PC-9 (cell line): ENCODE results near the gene RSPRY1. TPM values are rescaled to one million over a fixed set of nuclear protein-coding genes. Genes with fewer than 3 reads are reported as not detected.

Source experiments
- BruUV-seq: library from RNA; stranded (reverse); fragments of 400-500 nt; replicated peaks from 2 replicates; lab custom pipeline; 2021; lab: Mats Ljungman, UMichigan
- CTCF ChIA-PET: fragments of 300-600 bp; sonication (Branson Sonifier 250); formaldehyde crosslinking; loops from one replicate; lab custom pipeline; 2022; ENCODE audit warnings: antibody characterized with exemption; lab: Charles Lee
- POLR2A ChIA-PET: fragments of 300-600 bp; sonication (Branson Sonifier 250); formaldehyde crosslinking; loops from one replicate; lab custom pipeline; 2022; ENCODE audit warnings: antibody characterized with exemption; ENCODE audit not compliant: unreplicated experiment; lab: Charles Lee
- DNase-seq, 2 experiments: peaks; one replicate each; pipeline versions ENCODE4 v3.0.0 to v3.0.0-alpha.2; 2015 to 2022; ENCODE audit warnings: mixed read lengths in 1 of 2
- H2AFZ ChIP-seq: fragments of 200-600 bp; sonication (generic); 2 replicates; pipeline ENCODE4 v1.8.1; 2017; ENCODE audit warnings: antibody characterized with exemption
- H3F3A ChIP-seq: fragments of 200-600 bp; sonication (generic); 2 replicates; pipeline ENCODE4 v1.8.1; 2017; ENCODE audit warnings: antibody characterized with exemption, mild to moderate bottlenecking, low read depth; ENCODE audit not compliant: insufficient read depth
- H3K27ac ChIP-seq: fragments of 200-600 bp; sonication (generic); 2 replicates; pipeline ENCODE4 v1.6.1; 2016; ENCODE audit warnings: mixed run types
- H3K27me3 ChIP-seq: fragments of 200-600 bp; sonication (generic); 2 replicates; pipeline ENCODE4 v1.6.1; 2016; ENCODE audit warnings: low read depth, mixed run types; ENCODE audit not compliant: insufficient read depth
- H3K36me3 ChIP-seq: fragments of 200-600 bp; sonication (generic); 2 replicates; pipeline ENCODE4 v1.6.1; 2016; ENCODE audit warnings: low read depth, mixed run types
- H3K4me1 ChIP-seq: fragments of 200-600 bp; sonication (generic); replicated peaks from 2 replicates; pipeline ENCODE4 v1.6.1; 2016; ENCODE audit warnings: mixed run types; ENCODE audit not compliant: insufficient read depth
- H3K4me2 ChIP-seq: fragments of 200-600 bp; sonication (generic); 2 replicates; pipeline ENCODE4 v1.6.1; 2017; ENCODE audit warnings: mixed run types
- H3K4me3 ChIP-seq: fragments of 200-600 bp; sonication (generic); 2 replicates; pipeline ENCODE4 v1.6.1; 2016; ENCODE audit warnings: mixed run types
- H3K79me2 ChIP-seq: fragments of 200-600 bp; sonication (generic); 2 replicates; pipeline ENCODE4 v1.6.1; 2017; ENCODE audit warnings: low read depth, mixed run types
- H3K9me2 ChIP-seq: fragments of 200-600 bp; sonication (generic); 2 replicates; pipeline ENCODE4 v1.8.1; 2017; ENCODE audit warnings: mild to moderate bottlenecking; ENCODE audit not compliant: insufficient read depth
- H3K9me3 ChIP-seq: fragments of 200-600 bp; sonication (generic); 2 replicates; pipeline ENCODE4 v1.8.1; 2016; ENCODE audit warnings: low read depth; ENCODE audit not compliant: insufficient read depth
- H4K20me1 ChIP-seq: fragments of 200-600 bp; sonication (generic); 2 replicates; pipeline ENCODE4 v1.8.1; 2017; ENCODE audit not compliant: insufficient read depth
- EZH2 ChIP-seq: fragments of 200-600 bp; sonication (generic); IDR thresholded peaks from 2 replicates; pipeline ENCODE4 v1.8.0; 2017; ENCODE audit warnings: antibody characterized with exemption, low read depth
- intact Hi-C: fragments of 100-400 bp; cut with micrococcal nuclease; formaldehyde crosslinking; loops from one replicate; pipeline ENCODE4 v1.10.0; 2022; ENCODE audit not compliant: unreplicated experiment
- total RNA-seq: library from RNA; stranded (reverse); gene quantifications from 2 replicates; pipeline ENCODE4 v1.2.3, GENCODE V29; 2021
- TF ChIP-seq, protein P1 (sequence below): fragments of 200-600 bp; sonication (generic); conservative IDR thresholded peaks from 2 replicates; pipeline ENCODE4 v1.6.1; 2017; ENCODE audit warnings: mixed run types, antibody characterized with exemption, mild to moderate bottlenecking, moderate library complexity

The RSPRY1 gene
- total RNA-seq, 1 experiment from 2014 or later, result 26.3 TPM

DNA sequence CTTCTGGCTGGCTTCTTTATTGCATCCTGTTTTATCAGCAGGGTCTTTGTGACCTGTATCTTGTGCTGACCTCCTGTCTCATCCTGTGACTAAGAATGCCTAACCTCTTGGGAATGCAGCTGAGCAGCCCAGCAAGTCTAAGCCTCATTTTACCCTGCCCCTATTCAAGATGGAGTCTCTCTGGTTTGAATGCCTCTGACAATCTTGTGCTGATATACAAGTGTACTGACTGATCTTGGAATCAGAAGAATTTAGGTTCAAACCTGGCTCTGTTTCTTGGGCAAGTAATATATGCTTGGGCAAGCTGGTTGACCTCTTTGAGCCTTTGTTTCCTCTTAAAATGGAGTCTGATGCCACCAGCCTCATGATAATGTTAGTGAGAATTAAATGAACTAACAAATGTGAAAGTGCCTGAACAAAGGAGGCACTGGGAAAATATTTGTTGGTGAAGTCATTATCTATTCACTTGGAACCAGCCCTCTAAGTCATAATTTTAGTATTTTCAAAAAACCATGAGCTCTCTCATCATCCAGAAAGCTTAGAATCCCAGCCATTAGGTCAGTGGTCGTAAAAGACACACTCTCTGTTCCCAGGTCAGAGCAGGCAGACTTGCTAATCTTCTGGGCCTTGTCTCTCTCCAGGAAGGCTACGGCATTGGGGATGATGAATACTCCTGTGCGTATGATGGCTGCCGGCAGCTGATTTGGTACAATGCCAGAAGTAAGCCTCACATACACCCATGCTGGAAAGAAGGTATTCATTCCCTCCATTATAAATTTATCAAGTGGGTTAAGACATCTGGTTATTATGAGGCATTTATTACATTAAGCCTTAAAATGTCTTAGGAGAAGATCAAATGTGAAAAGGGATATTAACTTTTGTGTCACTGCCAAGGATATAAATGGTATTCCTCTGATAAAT is 40.8 kb downstream of the RSPRY1 start:
- no peaks in the 10 kb centered on the region for H3K79me2 ChIP-seq
- 0 out of 2 replicates have a peak, but pooled peaks cover 4% of the 10 kb centered on the region for H3F3A ChIP-seq
- no peaks in the 10 kb centered on the region for H3K9me3 ChIP-seq
- intact Hi-C loops, result no loop called here
- H3K4me3 ChIP-seq, result no peak overlapping the region
- H3K27me3 ChIP-seq, result no peaks in the 10 kb centered on the region
- no peaks in the 10 kb centered on the region for H3K9me2 ChIP-seq
- TF ChIP-seq EZH2, result no peak
- TF ChIP-seq, protein P1, sequence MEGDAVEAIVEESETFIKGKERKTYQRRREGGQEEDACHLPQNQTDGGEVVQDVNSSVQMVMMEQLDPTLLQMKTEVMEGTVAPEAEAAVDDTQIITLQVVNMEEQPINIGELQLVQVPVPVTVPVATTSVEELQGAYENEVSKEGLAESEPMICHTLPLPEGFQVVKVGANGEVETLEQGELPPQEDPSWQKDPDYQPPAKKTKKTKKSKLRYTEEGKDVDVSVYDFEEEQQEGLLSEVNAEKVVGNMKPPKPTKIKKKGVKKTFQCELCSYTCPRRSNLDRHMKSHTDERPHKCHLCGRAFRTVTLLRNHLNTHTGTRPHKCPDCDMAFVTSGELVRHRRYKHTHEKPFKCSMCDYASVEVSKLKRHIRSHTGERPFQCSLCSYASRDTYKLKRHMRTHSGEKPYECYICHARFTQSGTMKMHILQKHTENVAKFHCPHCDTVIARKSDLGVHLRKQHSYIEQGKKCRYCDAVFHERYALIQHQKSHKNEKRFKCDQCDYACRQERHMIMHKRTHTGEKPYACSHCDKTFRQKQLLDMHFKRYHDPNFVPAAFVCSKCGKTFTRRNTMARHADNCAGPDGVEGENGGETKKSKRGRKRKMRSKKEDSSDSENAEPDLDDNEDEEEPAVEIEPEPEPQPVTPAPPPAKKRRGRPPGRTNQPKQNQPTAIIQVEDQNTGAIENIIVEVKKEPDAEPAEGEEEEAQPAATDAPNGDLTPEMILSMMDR, result no peak
- H3K4me2 ChIP-seq, result no peak overlapping the region
- no peak overlapping the region for H2AFZ ChIP-seq
- ChIA-PET CTCF (no interaction called here), POLR2A (no interaction called here)
- no peak overlapping the region for H3K27ac ChIP-seq
- BruUV-seq, result no TSS peak
- no peaks in the 10 kb centered on the region for H4K20me1 ChIP-seq
- no peaks in the 10 kb centered on the region for H3K4me1 ChIP-seq
- H3K36me3 ChIP-seq, result peaks cover 46% of the 10 kb centered on the region
- no peak for DNase-seq

DNA sequence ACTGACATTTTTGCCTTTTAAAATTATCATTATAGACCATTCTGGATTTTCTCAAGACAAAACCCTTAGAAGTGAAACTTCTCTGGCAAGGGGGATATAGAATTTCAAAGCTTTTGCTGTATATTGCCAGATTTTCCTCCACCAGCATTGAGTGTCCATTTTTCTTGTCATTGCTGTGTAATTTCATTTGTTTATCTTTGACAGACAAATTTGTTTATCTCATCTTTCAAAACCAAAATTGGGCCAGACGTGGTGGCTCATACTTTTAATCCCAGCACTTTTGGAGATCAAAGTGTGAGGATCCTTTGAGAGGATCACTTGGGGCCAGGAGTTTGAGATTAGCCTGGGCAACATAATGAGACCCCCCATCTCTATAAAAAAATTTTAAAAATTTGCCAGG is 43.0 kb downstream of the RSPRY1 start:
- no peaks in the 10 kb centered on the region for H3K9me2 ChIP-seq
- H3K36me3 ChIP-seq, result peaks cover 42% of the 10 kb centered on the region
- no peaks in the 10 kb centered on the region for H4K20me1 ChIP-seq
- no peaks in the 10 kb centered on the region for H3K79me2 ChIP-seq
- ChIA-PET POLR2A (interaction anchor here (0.7 kb wide), 1 partner anchor 288 kb away, joined by 3 read pairs; no protein-coding TSS in a partner anchor), CTCF (no interaction called here)
- no peak overlapping the region for H2AFZ ChIP-seq
- H3K27ac ChIP-seq, result no peak overlapping the region
- H3K27me3 ChIP-seq, result no peaks in the 10 kb centered on the region
- TF ChIP-seq, protein P1, result no peak
- no peak for TF ChIP-seq EZH2
- H3F3A ChIP-seq, result peaks cover 4% of the 10 kb centered on the region; the same call in 1 of the 2 replicates
- no peaks in the 10 kb centered on the region for H3K9me3 ChIP-seq
- H3K4me1 ChIP-seq, result no peaks in the 10 kb centered on the region
- H3K4me2 ChIP-seq, result no peak overlapping the region
- DNase-seq, result no peak
- intact Hi-C loops, result no loop called here
- BruUV-seq, result no TSS peak
- no peak overlapping the region for H3K4me3 ChIP-seq

DNA sequence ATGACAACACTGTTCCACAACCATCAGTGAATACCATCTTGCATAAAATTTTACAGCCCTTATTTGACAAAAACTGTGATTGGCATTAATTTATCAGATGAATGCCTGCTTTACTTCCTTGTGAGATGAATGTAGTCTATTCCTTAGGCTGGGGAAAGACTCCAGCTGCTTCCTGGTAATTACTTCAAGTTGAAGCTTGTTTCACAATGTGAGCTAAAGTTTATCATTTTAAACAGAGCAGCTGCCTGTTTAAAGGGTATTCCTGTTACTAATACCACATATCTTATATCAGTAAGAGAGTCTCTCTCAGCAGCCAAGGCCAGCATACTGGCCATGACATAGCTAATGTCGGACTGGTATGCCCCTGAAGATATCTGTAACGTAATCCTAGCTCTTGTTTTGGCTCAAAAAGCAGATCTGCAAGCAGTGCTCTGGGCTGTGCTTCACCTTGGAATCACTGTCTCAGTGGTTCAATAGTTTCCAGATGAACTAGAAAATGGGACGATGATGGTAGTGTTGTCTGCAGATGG is 45.8 kb downstream of the RSPRY1 start:
- Histone ChIP-seq H3K79me2 (no peaks in the 10 kb centered on the region), H3K4me1 (no peaks in the 10 kb centered on the region), H3F3A (peaks cover 4% of the 10 kb centered on the region), H3K4me2 (no peak overlapping the region), H3K27ac (no peak overlapping the region), H3K9me2 (no peaks in the 10 kb centered on the region), H3K4me3 (no peak overlapping the region), H3K36me3 (peaks cover 26% of the 10 kb centered on the region), H3K9me3 (no peaks in the 10 kb centered on the region), H2AFZ (no peak overlapping the region), H3K27me3 (no peaks in the 10 kb centered on the region), H4K20me1 (no peaks in the 10 kb centered on the region)
- DNase-seq, result no peak
- TF ChIP-seq, protein P1, result no peak
- no peak for TF ChIP-seq EZH2
- POLR2A ChIA-PET, result no interaction called here
- no TSS peak for BruUV-seq
- intact Hi-C loops, result no loop called here
- CTCF ChIA-PET, result no interaction called here
